IMR-90 (cell line): ENCODE measurements around the gene PLA2G2F.

ENCODE experiments used
- MAFK ChIP-seq: IDR thresholded peaks from 2 replicates; pipeline ENCODE4 v1.6.1; 2012; ENCODE audit warnings: low read depth, low read length, improper control_type of control experiment
- MXI1 ChIP-seq: IDR thresholded peaks from 2 replicates; pipeline ENCODE4 v1.6.1; 2012; ENCODE audit warnings: low read depth, mild to moderate bottlenecking, low read length, moderate library complexity, borderline replicate concordance
- POLR2A ChIP-seq: IDR thresholded peaks from 2 replicates; pipeline ENCODE4 v1.6.1; 2012; ENCODE audit warnings: mild to moderate bottlenecking, low read depth, low read length
- RAD21 ChIP-seq: IDR thresholded peaks from 2 replicates; pipeline ENCODE4 v1.6.1; 2012; ENCODE audit warnings: low read length, improper control_type of control experiment
- RFX5 ChIP-seq: IDR thresholded peaks from 2 replicates; pipeline ENCODE4 v1.8.0; 2012; ENCODE audit warnings: low read depth, mild to moderate bottlenecking, low read length, moderate library complexity
- TF ChIP-seq, protein P1 (sequence below): conservative IDR thresholded peaks from 2 replicates; pipeline ENCODE4 v1.5.1; 2012; ENCODE audit warnings: mild to moderate bottlenecking, low read depth, low read length, improper control_type of control experiment

DNA sequence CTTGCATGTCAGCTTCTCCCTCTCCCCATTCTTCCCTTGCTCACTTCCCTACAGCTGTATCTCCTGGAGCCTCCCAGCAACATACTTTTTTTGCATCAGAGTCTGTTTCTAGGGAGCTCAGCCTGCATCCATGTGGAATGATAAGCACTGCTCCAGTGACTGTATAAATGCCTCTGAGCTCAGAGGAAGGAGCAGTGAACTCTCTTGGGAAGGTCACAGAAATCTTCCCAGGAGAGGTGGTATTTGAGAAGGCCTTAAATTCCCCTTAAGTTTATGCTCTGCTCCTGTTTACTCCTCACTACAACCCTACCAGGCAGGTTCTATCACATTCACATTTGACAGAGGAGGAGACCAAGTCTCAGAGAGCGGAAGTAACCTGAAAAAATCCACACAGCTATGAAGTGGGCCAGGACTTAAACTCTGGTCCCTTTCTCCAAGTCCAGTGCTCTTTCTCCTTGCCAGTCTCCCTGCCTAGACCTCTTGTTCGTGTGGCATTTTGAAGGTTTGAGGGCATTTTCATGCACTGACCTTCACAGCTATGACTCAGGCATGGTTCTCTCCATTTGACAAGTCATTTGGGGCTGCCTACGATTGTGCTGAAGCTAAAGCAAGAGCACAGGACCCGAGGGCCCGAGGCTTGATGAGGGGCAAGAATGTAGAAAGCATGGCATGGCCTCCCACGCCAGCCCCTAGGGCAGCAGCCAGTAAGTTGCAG, 41.2 kb downstream of the PLA2G2F start:
- TF ChIP-seq POLR2A: no peak
- TF ChIP-seq, protein P1, sequence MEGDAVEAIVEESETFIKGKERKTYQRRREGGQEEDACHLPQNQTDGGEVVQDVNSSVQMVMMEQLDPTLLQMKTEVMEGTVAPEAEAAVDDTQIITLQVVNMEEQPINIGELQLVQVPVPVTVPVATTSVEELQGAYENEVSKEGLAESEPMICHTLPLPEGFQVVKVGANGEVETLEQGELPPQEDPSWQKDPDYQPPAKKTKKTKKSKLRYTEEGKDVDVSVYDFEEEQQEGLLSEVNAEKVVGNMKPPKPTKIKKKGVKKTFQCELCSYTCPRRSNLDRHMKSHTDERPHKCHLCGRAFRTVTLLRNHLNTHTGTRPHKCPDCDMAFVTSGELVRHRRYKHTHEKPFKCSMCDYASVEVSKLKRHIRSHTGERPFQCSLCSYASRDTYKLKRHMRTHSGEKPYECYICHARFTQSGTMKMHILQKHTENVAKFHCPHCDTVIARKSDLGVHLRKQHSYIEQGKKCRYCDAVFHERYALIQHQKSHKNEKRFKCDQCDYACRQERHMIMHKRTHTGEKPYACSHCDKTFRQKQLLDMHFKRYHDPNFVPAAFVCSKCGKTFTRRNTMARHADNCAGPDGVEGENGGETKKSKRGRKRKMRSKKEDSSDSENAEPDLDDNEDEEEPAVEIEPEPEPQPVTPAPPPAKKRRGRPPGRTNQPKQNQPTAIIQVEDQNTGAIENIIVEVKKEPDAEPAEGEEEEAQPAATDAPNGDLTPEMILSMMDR: no peak
- TF ChIP-seq MAFK: no peak
- no peak for TF ChIP-seq RAD21
- TF ChIP-seq MXI1: no peak
- no peak for TF ChIP-seq RFX5
